Neural progenitor cell (in vitro differentiated cells): ENCODE measurements around the gene SATB1. TPM values are rescaled to one million over a fixed set of nuclear protein-coding genes. Genes with fewer than 3 reads are reported as not detected.

Source experiments
- DNase-seq: peaks from one replicate; pipeline ENCODE4 v3.0.0-alpha.2; 2016; ENCODE audit warnings: low spot score
- H2AFZ ChIP-seq: fragments of 200-600 bp; sonication (generic); replicated peaks from 2 replicates; pipeline ENCODE4 v1.6.1; 2016; ENCODE audit warnings: antibody characterized with exemption
- H3F3A ChIP-seq: fragments of 200-600 bp; sonication (generic); 2 replicates; pipeline ENCODE4 v1.6.1; 2016; ENCODE audit warnings: antibody characterized with exemption, low read depth
- H3K27ac ChIP-seq: fragments of 200-600 bp; sonication (generic); 2 replicates; pipeline ENCODE4 v1.5.1; 2016; ENCODE audit warnings: mild to moderate bottlenecking
- H3K27me3 ChIP-seq: fragments of 200-600 bp; sonication (generic); 2 replicates; pipeline ENCODE4 v1.6.1; 2016; ENCODE audit warnings: mild to moderate bottlenecking, moderate library complexity
- H3K36me3 ChIP-seq: fragments of 200-600 bp; sonication (generic); 2 replicates; pipeline ENCODE4 v1.5.1; 2016
- H3K4me1 ChIP-seq: fragments of 200-600 bp; sonication (generic); 2 replicates; pipeline ENCODE4 v1.6.1; 2016; ENCODE audit warnings: mixed run types
- H3K4me2 ChIP-seq: fragments of 200-600 bp; sonication (generic); 2 replicates; pipeline ENCODE4 v1.6.1; 2016
- H3K4me3 ChIP-seq: fragments of 200-600 bp; sonication (generic); 2 replicates; pipeline ENCODE4 v1.5.1; 2016
- H3K79me2 ChIP-seq: fragments of 200-600 bp; sonication (generic); 2 replicates; pipeline ENCODE4 v1.6.1; 2016; ENCODE audit warnings: low read depth
- H3K9ac ChIP-seq: fragments of 200-600 bp; sonication (generic); 2 replicates; pipeline ENCODE4 v1.6.1; 2016
- H3K9me3 ChIP-seq: fragments of 200-600 bp; sonication (generic); 2 replicates; pipeline ENCODE4 v1.5.1; 2016; ENCODE audit warnings: low read depth
- H4K20me1 ChIP-seq: fragments of 200-600 bp; sonication (generic); 2 replicates; pipeline ENCODE4 v1.6.1; 2016; ENCODE audit warnings: low read depth
- H3K27ac Mint-ChIP-seq: 3 replicates; pipeline ENCODE4 v1.8.0; 2021; ENCODE audit warnings: mixed read lengths
- H3K27me3 Mint-ChIP-seq: 2 replicates; pipeline ENCODE4 v1.8.0; 2022; ENCODE audit warnings: low read depth, mild to moderate bottlenecking, inconsistent platforms, moderate library complexity, mixed read lengths; ENCODE audit not compliant: insufficient read depth
- H3K36me3 Mint-ChIP-seq: 3 replicates; pipeline ENCODE4 v1.8.0; 2021; ENCODE audit warnings: mixed read lengths
- H3K4me1 Mint-ChIP-seq: 3 replicates; pipeline ENCODE4 v1.8.0; 2021; ENCODE audit warnings: mixed read lengths
- H3K4me3 Mint-ChIP-seq: 3 replicates; pipeline ENCODE4 v1.8.0; 2021; ENCODE audit warnings: mild to moderate bottlenecking, moderate library complexity, mixed read lengths
- H3K9me3 Mint-ChIP-seq: 3 replicates; pipeline ENCODE4 v1.8.0; 2020; ENCODE audit warnings: mixed read lengths
- CTCF ChIP-seq: fragments of 200-600 bp; sonication (generic); IDR thresholded peaks from 2 replicates; pipeline ENCODE4 v1.5.1; 2017; ENCODE audit warnings: antibody characterized with exemption, mild to moderate bottlenecking
- EZH2 ChIP-seq: fragments of 200-600 bp; sonication (generic); IDR thresholded peaks from 2 replicates; pipeline ENCODE4 v1.6.1; 2017; ENCODE audit warnings: antibody characterized with exemption, mild to moderate bottlenecking, moderate library complexity
- EZH2phosphoT487 ChIP-seq: fragments of 200-600 bp; sonication (generic); IDR thresholded peaks from 2 replicates; pipeline ENCODE4 v1.6.1; 2017; ENCODE audit warnings: antibody characterized with exemption
- total RNA-seq: library from RNA; depleted of rRNA; stranded (reverse); fragments of >200 nt; gene quantifications from 2 replicates; pipeline ENCODE4 v1.2.3, GENCODE V29; 2015; ENCODE audit warnings: low replicate concordance

SATB1 gene
- total RNA-seq, 1 donor from 2014 or later, result 38.6 TPM

DNA sequence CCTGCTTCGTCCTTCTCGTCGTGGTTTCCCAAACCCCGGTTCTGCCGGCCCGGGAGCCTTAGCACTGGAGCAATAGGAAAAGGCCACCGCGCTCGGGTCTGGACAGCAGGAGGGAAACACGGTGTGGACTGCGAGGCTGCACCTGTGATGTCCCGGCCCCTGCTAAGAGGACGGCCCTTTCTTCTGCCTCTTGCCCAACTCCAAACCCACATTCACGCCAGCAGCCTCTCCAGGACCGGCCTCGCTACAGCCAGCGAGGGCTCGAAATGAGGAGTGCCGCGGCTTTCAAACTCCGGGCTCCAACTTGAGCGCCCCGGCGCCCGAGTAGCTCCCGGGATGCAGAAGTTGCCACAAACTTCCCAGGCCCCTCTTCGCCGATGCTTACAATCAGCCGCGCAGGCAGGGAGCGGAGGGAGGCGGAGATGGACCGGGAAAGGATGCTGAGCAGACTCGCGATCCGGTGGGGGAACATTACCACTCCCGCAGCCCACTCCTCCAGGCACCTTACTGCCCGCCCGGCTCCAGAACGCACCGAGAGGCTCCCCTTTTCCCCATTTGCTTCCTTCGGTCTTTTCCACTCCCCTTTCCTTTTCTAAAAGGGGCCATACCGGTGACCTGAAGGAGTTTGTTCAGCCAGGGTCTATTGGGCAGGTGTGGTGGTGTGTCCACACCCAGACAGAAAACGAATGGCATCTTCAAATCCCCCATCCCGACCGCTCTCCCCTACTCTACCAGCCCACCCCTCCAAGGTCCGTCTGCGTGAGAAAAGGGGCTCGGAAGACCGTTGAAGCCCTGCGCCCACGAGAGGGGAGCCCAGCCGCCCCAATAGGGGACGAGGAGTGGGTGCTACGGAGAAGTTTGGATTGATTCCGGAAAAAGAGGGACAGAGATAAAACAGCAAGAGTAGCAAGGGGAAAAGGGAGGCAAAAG is 18.8 kb upstream of the SATB1 start:
- H3K4me1 Mint-ChIP-seq, result peaks cover 14% of the 10 kb centered on the region
- DNase-seq, result peak; percentile 64
- Histone ChIP-seq H3K79me2 (no peaks in the 10 kb centered on the region), H3K36me3 (no peaks in the 10 kb centered on the region), H3K4me1 (peaks cover 13% of the 10 kb centered on the region), H4K20me1 (peaks cover 9% of the 10 kb centered on the region), H2AFZ (peak overlapping the region; percentile 97), H3K27me3 (peaks cover 74% of the 10 kb centered on the region), H3F3A (peaks cover 34% of the 10 kb centered on the region), H3K9ac (no peak overlapping the region), H3K4me2 (peak overlapping the region; percentile 97), H3K9me3 (no peaks in the 10 kb centered on the region), H3K4me3 (peak overlapping the region; percentile 79), H3K27ac (no peak overlapping the region)
- peak overlapping the region; percentile 93 for H3K4me3 Mint-ChIP-seq
- H3K9me3 Mint-ChIP-seq, result no peaks in the 10 kb centered on the region
- H3K36me3 Mint-ChIP-seq, result no peaks in the 10 kb centered on the region
- peaks cover 17% of the 10 kb centered on the region for H3K27me3 Mint-ChIP-seq
- no peak overlapping the region for H3K27ac Mint-ChIP-seq
- TF ChIP-seq EZH2phosphoT487, result no peak
- TF ChIP-seq EZH2, result peak; percentile 89

DNA sequence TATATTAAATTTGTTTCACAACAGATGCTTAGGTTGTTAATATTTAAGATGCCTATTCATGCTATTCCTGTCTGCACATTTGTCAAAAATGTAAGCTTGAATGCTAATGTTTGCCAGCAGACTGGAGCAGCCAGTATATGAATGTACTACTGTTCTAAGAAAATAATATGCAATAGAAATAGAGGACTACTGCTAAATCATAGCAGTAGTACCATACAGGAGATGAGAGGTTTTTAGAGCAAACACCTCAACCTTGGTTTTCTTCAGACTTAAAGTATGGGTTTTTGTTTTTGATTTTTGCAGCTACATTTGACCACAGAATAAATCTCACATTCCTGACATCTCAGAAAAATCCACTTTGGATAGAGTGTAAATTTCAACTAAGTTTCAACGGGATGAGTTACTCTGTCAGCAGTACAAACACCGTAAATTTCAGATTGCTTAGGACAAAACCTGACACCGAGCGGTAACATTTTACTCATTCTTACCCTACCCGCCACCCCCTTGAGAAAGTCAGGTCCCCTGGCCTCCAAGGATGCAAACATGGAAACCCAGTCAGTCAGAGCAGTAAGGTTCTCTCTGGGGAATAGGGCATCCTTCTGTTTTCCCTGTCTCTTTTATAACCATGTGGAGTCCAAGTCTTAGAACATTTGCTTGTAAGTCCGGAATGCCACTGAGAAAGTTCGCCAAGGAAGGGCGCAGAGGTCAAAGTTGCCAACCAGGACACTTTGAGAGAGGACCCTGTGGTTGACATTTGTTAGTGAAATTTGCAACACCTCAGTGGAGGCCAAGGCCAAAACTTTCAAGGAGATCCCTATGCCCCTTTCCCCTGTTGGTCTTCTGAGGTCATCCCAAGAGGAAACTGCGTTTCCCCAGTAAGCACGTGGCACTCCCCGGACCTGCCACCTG is 17.9 kb upstream of the SATB1 start:
- peaks cover 9% of the 10 kb centered on the region for H4K20me1 ChIP-seq
- H3F3A ChIP-seq, result peaks cover 34% of the 10 kb centered on the region
- no peak overlapping the region for H3K27ac Mint-ChIP-seq
- H3K36me3 Mint-ChIP-seq, result no peaks in the 10 kb centered on the region
- peak overlapping the region; percentile 97 for H3K4me2 ChIP-seq
- peak overlapping the region; percentile 79 for H3K4me3 ChIP-seq
- H3K9me3 Mint-ChIP-seq, result no peaks in the 10 kb centered on the region
- no peak overlapping the region for H3K9ac ChIP-seq
- peaks cover 74% of the 10 kb centered on the region for H3K27me3 ChIP-seq
- no peak for TF ChIP-seq CTCF
- no peak for TF ChIP-seq EZH2phosphoT487
- TF ChIP-seq EZH2, result no peak
- H2AFZ ChIP-seq, result no peak overlapping the region
- peak; percentile 2 for DNase-seq
- H3K9me3 ChIP-seq, result no peaks in the 10 kb centered on the region
- H3K4me1 ChIP-seq, result peaks cover 13% of the 10 kb centered on the region
- peaks cover 14% of the 10 kb centered on the region for H3K4me1 Mint-ChIP-seq
- peak overlapping the region; percentile 93 for H3K4me3 Mint-ChIP-seq
- no peak overlapping the region for H3K27ac ChIP-seq
- H3K27me3 Mint-ChIP-seq, result peaks cover 21% of the 10 kb centered on the region
- no peaks in the 10 kb centered on the region for H3K36me3 ChIP-seq
- H3K79me2 ChIP-seq, result no peaks in the 10 kb centered on the region

DNA sequence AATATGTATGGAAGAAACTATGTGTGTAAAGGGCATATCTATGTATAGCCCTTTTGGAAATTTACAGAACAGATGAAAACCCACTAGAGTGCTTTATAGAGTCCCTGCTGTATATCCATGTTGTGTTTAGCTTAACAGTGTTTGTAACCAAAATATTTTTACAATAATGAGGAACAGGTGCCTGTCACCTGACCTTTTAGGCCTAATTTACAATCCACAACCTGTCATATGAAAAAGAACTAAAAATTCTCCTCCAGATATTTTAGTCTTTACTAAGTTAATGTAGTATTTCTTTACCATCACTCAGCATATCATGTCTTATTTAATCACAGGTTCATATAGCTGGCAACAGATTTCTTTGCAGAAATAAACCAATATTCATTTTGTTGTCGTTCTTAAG is 16.4 kb upstream of the SATB1 start:
- no peaks in the 10 kb centered on the region for H3K36me3 Mint-ChIP-seq
- H3K27me3 ChIP-seq, result peaks cover 66% of the 10 kb centered on the region
- TF ChIP-seq CTCF, result no peak
- no peak for TF ChIP-seq EZH2phosphoT487
- no peak for TF ChIP-seq EZH2

More for the DNA sequence above, 16.4 kb upstream of the SATB1 start:
- Histone ChIP-seq H2AFZ (no peak overlapping the region), H3K9ac (no peak overlapping the region), H4K20me1 (peaks cover 9% of the 10 kb centered on the region), H3K27ac (no peak overlapping the region), H3K79me2 (no peaks in the 10 kb centered on the region), H3K4me2 (no peak overlapping the region), H3K9me3 (no peaks in the 10 kb centered on the region), H3K4me1 (peaks cover 12% of the 10 kb centered on the region), H3K36me3 (no peaks in the 10 kb centered on the region), H3F3A (peaks cover 30% of the 10 kb centered on the region), H3K4me3 (no peak overlapping the region)
- H3K27me3 Mint-ChIP-seq, result peaks cover 21% of the 10 kb centered on the region
- no peak overlapping the region for H3K4me3 Mint-ChIP-seq
- no peak overlapping the region for H3K27ac Mint-ChIP-seq
- no peaks in the 10 kb centered on the region for H3K9me3 Mint-ChIP-seq
- H3K4me1 Mint-ChIP-seq, result peaks cover 14% of the 10 kb centered on the region
- no peak for DNase-seq
